Uterus (tissue), 2 donors: ENCODE measurements around the gene C19orf38.

Experiments
- CTCF ChIP-seq, 4 experiments: fragments of 200-600 bp in 2 of 4; fragments of 450-650 bp in 2 of 4; sonication (generic) in 2 of 4; IDR thresholded peaks; one replicate each; pipeline ENCODE4 v1.5.1; 2016 to 2019; ENCODE audit warnings: antibody characterized with exemption in 4 of 4, mild to moderate bottlenecking in 2 of 4, moderate library complexity in 1 of 4
- POLR2A ChIP-seq, 2 donors: fragments of 450-650 bp; IDR thresholded peaks; one replicate each; pipeline ENCODE4 v1.6.1; 2016; ENCODE audit warnings: antibody characterized with exemption in 2 of 2, mild to moderate bottlenecking in 1 of 2, moderate library complexity in 1 of 2

GRCh38 chr19:10861103-10861651 lies 13.0 kb downstream of the C19orf38 start:
- TF ChIP-seq POLR2A (IDR thresholded peaks at IDR 0.05) (no peak), CTCF (IDR thresholded peaks at IDR 0.05) (no peak)
